NCI-H345 treated with DMSO at 0.1 percent for 48 hours (cell line): ENCODE data around the gene EIF4G3.
"Not testable (repeated sequence)": the region's sequence is repeated elsewhere in the genome, so short reads cannot be mapped to it uniquely, and the experiment has no call there.

Experiments used
- DNase-seq: peaks from one replicate; lab custom pipeline; 2025; ENCODE audit not compliant: unreplicated experiment; lab: John Stamatoyannopoulos, UW

The EIF4G3 gene

DNA sequence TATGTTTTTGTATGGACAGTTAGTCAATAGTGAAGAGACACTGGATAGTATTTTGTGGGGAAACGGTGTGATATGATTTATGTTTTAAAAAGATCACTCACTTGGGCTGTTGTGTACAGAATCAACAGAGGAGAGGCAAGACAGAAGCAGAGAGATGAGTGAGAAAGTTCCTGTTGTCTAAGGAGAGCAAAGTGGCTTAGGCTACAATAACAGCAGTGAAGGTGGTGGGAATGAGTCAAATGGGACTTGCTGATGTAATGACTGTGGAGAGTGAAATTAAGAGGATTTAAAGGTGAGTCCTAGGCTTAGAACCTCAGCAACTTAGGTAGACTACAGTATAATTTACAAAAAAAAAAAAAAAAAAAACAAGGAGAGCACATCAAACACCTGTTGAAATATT, 220.4 kb downstream of the EIF4G3 start:
- no peak for DNase-seq

DNA sequence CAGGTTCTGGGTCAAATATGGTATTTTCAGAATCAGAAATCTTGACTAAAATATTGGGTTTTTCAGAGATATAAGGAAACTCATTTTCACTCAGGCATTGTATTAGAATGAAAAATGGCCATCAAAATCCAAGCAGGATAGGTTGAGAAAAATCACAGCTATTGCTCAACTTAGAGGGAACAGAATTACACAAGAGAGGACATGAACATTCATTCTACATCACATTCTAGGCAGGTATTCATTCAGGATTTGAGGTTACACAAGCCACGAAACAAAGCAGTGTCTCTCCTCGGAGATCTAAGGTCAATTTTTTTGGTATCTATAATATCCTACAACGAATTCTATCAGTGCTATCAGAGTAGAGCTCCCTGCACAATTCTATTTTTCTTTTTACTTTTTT, 226.0 kb downstream of the EIF4G3 start:
- no peak for DNase-seq

DNA sequence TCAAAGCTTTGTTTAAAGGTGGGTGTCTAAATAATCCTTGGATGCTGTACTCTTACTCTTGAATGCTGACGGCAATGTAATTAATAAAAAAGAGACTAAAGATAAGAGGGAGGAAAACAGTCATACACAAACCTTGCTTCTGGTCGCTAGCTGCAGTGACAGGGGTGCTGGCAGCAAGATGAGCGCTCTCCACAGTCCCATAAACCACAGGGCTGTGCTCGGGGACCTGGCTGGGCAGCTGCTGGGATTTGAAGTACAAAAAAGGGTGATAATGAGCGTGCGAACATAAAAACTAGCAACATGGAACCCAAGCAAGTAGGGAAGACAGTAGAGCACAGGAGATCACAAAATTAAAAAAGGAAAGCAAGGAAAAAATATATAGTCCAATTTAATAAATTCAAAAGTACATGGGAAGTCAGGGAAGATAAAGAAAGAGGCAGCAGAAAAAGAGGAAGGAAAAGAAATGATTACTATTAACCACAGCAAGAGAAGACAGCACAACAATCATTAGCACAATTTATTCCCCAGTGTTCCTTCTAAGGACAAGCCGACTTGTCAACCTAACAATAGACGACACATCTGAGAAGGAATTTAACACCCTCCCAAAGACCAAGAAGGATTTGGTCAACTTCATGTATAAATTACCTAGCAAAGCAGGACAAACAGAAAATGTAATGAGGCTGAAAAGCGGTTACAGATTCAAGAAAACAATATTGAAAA, 226.7 kb downstream of the EIF4G3 start:
- no peak for DNase-seq

DNA sequence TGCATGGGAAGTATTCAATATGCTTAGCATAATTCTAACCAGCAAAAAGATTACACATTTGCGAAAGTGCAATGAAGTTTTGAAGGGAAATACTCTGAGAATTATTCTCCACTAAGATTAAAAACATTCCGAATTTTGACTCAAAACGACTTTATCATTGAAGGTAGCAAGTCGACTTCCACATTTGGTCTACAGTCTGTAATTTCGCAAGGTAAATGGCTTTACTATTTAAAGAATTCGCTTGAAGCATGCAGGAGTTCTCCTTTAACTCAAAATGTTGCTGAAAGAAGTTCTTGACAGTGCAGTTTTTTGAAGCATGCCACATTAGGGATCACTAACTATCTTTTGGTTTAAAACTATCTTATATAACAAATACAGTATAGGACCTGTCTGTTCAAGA, 228.6 kb downstream of the EIF4G3 start:
- no peak for DNase-seq

DNA sequence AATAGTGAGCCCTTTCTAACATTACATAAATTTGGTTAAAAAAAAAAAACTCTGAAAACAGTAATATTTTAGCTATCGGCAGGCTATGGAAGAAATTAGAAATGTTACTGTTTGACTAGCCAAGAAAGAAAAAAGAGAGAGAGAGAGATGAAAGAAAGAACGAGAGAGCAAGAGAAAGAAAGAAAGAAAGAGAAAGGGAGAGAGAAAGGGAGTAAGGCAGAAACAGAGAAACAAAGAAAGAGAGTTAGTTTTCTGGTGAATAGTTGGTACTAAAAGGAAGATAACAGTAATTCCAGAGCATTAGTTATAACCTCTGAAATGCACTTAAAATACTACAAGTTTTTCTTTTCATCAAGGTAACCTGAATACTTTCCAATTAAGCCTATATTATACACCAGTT, 229.3 kb downstream of the EIF4G3 start:
- no peak for DNase-seq

DNA sequence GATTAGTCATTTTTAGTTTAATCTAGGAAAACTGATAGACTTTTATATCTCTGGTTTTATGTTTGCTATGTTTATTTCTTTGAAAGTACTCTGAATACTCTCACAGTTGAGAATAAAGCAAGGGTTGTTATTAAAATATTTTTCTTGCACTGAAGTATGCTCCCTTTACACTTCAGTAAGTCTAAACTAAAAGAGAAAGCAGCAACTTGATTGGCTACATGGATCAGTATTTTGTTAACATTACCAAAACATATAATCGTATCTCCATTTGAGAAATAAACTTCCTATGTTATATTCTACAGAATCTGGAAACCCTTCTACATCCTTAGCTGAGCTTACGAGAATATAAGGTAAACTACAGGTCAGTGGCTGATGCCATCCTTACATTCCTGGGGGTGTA, 240.1 kb downstream of the EIF4G3 start:
- no peak for DNase-seq

DNA sequence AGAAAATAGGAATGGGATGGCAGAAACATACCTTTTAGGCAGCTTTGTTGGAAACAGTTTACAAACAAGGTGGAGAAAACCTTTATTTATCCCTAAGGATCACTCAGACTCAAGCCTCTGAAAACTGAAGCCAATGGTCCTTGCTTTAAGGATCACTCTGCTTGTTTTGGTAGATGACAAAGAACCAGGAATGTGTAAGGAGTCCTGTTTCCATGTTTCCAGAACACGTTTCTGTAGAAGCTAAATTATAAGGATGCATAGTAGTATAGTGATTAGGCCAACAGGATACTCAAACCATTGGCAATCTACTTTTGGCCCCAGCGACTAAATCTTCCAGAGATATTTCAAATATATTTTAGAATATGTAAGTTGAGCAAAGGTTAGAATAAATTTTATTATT, 240.5 kb downstream of the EIF4G3 start:
- no peak for DNase-seq

DNA sequence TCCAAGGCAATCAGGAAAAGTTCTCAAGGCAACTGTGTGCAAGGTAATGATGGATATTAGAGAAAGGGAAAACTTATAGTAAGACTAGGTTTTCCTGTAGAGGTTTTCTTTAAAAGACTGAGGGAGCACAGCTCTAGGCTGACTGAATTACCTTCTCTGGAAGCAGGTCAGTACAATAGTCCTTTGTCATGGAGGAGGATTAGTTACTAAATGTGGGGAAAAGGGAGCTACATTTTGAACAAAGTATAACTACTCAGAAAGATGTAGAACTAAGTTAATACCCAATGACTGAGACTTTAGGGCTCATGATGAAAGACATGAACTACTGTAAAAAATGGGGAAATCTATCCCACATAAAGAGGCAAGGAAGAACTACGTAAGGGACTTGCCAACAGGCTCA, 241.0 kb downstream of the EIF4G3 start:
- no peak for DNase-seq

DNA sequence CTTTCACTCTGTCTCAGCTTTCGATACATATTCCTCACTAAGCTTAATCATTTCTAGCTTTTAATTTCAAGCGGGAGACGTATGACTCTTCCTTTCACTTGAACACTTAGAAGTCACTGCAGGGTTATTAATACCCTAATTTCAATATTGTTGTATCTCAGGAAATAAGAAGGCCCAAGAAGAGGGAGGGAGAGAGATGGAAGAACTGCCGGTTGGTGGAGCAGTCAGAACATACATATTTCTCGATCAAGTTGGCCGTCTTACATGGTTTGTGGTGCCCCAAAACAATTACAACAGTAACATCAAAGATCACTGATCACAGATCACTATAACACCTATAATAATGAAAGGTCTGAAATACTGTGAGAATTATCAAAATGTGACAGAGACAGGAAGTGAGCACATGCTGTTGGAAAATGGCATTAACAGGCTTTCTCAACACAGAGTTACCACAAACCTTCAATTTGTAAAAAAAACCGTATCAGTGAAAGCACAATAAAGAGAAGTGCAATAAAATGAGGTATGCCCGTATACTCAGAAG, 244.2 kb downstream of the EIF4G3 start:
- DNase-seq, result no peak

DNA sequence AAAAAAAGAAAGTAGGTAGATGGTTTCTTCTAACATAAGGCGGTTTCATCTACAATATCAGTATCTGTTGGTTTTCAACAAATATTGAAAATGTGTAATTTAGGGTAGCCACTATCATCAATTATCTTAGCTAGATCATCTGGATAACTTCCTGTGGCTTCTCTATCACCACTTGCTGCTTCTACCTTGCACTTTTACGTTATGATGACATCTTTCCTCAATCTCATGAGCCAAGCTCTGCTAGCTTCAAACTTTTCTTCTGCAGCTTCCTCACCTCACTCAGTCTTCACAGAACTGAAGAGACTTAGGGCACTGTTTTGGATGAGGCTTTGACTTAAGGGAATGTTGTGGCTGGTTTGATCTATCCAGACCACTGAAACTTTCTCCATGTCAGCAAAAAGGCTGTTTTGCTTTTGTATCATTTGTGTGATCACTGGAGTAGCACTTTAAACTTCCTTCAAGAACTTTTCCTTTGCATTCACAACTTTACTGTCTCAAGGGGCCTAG, 244.7 kb downstream of the EIF4G3 start:
- no peak for DNase-seq

DNA sequence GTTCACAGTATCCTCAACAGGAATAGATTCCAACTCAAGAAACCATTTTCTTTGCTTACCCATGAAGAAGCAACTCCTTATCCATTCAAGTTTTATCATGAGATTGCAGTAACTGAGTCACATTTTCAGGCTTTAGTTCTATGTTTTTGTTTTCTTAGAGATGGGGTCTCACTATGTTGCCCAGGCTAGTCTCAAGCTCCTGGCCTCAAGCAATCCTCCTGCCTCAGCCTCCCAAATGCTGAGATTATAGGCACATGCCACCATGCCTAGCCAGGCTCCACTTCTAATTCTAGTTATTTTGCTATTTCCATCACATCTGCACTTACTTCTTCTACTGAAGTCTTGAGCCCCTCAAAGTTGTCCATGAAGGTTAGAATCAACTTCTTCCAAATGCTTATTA, 246.3 kb downstream of the EIF4G3 start:
- no peak for DNase-seq

DNA sequence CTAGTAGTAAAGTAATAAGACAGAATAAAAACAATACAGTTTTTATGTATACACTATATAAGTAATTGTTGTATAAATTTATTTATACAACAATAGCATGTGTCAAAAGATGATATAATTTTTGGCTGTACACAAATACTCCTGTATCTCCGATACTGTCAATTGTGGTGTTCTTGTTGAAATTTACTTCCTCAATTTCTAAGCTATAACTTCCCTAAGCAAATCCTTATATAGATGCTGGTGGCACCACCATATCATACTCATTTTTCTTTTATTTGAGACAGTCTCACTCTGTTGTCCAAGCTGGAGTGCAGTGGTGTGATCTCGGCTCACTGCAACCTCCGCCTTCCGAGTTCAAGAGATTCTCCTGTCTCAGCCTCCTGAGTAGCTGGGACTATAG, 248.6 kb downstream of the EIF4G3 start:
- no peak for DNase-seq

DNA sequence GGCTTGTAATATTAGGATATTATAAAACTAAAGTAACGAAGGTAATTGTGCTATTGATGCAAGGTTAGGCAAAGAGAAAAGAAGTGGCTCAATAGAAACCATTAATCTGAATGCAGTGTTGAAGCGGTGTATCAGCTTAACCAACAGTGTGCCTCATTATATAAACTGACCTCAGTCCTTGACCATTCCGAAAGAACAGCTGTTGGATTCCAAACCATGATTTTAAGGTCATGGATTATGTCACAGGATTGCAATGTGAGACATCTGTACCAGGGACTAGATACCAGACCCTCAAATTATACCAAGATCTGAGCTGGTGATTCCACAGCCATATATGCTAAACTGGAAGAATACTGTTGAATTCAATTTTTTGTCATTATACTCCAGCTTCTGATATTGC, 255.4 kb downstream of the EIF4G3 start:
- no peak for DNase-seq

DNA sequence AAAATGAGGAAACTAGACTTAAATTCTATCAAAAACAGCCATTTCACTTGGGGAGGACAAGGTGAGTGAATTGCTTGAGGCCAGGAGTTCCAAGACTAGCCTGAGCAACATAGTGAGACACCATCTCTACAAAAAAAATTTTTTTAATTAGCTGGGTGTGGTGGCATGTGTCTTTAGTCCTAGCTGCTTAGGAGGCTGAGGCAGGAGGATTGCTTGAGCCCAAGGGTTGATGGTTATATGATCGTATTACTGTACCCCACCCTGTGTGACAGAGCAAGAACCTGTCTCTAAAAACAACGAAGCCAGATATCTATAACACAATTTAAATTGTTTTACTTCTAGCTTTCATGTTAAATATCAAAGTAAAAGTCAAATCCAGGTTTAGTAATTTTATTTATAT, 263.5 kb downstream of the EIF4G3 start:
- DNase-seq, result no peak

DNA sequence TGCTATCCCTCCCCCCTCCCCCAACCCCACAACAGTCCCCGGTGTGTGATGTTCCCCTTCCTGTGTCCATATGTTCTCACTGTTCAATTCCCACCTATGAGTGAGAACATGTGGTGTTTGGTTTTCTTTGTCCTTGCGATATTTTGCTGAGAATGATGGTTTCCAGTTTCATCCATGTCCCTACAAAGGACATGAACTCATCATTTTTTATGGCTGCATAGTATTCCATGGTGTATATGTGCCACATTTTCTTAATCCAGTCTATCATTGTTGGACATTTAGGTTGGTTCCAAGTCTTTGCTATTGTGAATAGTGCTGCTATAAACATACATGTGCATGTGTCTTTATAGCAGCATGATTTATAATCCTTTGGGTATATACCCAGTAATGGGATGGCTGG, 269.2 kb downstream of the EIF4G3 start:
- not testable (repeated sequence) for DNase-seq

DNA sequence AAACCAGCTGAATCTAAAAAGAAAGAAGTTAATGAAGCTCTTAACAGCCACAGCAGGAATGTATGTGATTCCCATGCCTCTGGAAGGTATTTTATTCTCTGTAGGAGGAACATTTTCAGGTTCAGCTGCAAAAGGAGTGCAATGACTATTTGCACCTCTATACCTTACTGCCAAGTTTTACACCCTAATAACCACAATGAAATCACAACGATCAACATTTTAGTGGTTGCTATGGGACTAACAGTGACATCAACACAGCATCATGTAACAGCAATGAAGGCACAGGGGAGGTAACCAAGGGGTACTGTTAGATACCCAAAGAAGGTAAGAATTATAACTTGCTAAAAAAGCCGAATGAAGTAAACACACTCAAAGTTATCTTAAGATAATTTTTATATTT, 273.3 kb downstream of the EIF4G3 start:
- DNase-seq, result no peak

DNA sequence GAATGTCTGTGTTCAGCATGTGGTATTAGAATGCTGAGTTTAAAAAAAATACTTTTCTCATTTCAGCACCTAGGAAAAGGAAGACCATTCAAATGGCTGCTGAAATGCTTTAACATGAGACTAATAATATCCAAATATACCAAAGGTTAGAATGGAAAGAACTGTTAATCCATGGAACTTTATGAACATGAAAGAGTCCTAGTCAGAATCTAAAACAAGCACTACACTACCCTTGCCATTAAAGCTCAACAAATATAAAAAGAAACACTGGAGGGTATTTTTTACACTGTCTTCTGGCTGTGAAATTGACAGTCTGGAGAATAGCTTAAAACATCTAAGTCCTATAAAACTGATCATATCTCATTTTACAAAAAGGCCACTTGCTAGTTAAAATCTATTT, 276.6 kb downstream of the EIF4G3 start:
- no peak for DNase-seq

DNA sequence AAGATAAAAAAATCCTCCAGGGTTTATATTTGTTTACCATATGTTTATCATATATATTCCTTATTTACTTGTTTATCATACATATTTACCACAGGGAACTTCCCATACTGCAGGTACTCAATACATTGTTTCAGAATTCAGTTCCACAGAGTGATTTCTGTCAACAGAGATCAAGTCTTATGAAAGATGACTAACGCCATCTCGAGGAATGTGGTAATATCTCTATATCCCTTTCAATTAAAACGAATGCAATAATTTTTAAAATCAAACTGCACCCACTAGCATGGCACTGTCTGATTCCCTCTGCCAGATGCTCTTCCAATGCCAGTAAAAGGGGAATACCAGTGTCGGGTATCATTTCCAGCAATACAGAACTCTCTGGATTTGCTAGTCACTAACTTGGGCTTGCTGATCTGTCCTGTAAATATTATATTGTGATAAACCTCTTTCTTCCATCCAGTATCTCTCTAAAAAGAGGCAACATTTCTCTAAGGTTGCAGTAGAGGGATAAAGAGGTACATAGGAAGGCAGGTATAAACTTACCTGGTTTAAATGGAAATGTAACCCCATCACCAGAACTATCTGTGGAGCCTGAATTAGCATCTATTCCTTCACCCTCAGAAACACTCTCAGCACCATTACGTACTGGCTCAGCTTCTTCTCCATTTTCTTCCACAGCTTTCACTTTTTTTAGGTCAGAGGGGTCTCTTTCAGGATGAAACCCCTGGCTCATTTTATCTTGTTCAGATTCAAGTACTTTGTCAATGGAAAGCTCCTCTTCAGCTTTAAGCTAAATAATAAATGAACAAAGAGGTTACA, 277.3 kb downstream of the EIF4G3 start:
- no peak for DNase-seq

DNA sequence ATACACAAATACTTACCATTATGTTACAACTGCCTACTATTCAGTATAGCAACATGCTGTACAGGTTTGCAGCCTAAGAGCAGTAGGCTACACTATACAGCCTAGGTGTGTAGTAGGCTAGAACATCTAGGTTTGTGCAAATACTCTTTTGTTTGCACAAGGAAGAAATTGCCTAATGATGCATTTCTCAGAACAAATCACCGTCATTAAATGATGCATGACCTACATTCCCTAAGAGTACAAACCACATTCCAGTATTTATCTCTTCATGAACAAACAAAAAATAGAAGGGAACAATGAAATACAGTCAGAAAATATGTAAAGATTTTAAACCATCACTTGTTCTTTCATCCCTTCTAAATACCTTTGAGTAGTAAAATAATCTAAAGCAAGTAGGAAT, 279.9 kb downstream of the EIF4G3 start:
- DNase-seq, result no peak

DNA sequence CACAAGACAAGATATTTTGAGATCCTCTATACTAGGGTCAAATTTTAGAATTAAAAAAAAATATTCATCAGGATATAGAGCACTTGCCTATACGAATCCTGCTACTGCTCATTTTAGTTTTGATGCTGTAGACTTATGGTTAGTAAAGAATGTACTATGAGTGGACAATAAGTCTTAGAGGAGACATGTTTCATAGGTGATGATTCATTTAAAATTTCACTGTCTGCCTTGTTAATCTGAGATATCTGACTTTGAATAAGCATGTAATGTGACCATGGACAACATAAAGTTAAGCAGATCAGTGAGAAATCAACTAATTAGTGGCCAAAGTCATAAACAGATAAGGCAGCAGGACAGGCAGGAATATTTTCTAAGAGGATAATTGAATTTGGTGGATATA, 282.8 kb downstream of the EIF4G3 start:
- no peak for DNase-seq

DNA sequence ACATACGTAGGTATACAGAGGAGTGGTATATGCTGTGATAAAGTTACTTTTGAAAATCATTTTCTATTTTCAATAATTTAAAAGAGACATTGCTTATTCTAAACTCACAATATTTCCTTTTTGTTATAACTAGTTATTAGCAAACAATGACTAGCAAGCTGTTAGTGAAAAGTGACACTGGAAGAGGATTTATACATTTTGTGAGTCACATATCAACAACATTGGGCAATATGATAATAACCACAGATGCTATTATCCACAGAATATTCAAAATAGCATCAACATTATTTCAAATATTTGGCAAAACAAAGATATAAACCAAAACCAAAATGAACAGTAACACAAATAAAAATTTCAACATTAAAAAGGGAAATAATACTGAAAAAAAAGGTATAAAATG, 285.6 kb downstream of the EIF4G3 start:
- DNase-seq, result no peak

DNA sequence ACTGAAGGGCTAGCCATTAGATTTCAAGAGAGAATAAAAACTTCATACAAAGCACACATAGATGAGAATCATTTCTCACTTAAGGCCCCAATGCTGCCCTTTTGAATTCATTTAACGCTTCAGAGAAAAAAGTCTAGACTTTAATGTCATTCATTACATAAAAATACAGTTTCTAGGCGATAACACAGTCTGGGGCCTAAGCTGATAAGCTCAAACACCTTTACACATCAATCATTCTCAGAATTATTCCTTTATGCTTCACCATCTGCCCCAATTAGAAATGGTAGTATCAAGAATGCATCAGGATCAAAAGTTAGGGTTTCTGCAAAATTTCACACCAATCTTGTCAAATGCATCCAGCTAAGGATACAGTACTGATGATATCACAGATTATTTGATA, 289.5 kb downstream of the EIF4G3 start:
- DNase-seq, result no peak
